ENCODE data around the gene SERGEF. TPM values are rescaled to one million over a fixed set of nuclear protein-coding genes. Genes with fewer than 3 reads are reported as not detected.

SERGEF gene
- total RNA-seq, 2 donors from 2014 or later, result 20.8 to 28.7 TPM

DNA sequence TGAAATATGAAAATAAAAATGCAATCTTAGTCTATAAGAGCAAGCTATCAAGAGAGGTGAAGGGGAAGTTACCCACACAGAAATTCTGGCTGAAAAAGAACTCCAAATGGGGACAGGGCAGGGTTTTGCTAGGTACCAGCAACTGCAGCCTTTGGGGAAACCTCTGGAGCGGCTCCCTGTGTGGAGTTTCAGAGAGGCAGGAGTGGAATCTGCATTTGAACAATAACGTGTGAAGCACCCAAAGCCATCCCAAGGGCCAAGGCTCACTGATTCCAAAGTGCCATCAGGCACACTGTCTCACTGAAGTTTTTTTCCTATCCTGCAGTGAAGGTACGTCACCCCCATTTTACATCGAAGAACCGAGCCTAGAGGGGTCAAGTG lies 190.5 kb downstream of the SERGEF start:
- no peak for ATAC-seq
- no peak for TF ChIP-seq POLR2A (IDR thresholded peaks at IDR 0.05)
- TF ChIP-seq, protein P1, sequence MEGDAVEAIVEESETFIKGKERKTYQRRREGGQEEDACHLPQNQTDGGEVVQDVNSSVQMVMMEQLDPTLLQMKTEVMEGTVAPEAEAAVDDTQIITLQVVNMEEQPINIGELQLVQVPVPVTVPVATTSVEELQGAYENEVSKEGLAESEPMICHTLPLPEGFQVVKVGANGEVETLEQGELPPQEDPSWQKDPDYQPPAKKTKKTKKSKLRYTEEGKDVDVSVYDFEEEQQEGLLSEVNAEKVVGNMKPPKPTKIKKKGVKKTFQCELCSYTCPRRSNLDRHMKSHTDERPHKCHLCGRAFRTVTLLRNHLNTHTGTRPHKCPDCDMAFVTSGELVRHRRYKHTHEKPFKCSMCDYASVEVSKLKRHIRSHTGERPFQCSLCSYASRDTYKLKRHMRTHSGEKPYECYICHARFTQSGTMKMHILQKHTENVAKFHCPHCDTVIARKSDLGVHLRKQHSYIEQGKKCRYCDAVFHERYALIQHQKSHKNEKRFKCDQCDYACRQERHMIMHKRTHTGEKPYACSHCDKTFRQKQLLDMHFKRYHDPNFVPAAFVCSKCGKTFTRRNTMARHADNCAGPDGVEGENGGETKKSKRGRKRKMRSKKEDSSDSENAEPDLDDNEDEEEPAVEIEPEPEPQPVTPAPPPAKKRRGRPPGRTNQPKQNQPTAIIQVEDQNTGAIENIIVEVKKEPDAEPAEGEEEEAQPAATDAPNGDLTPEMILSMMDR (IDR thresholded peaks at IDR 0.05), result no peak
- no peak for DNase-seq
- H3K27ac ChIP-seq, result no peak overlapping the region
- no peaks in the 10 kb centered on the region for H3K36me3 ChIP-seq (replicated peaks in 1 of 2; ENCODE audit: insufficient read depth in 1 of 2, low read depth in 2 of 2)
- no peaks in the 10 kb centered on the region for H3K4me1 ChIP-seq
- H3K9me3 ChIP-seq, result no peaks in the 10 kb centered on the region
- intact Hi-C loops (cut with DNase I), result no loop called here
- H3K27me3 ChIP-seq, result no peaks in the 10 kb centered on the region
- WGBS, 2 donors, result 83 to 90% methylated on average over 5 of the region's 5 CpGs
- H3K4me3 ChIP-seq, result no peak overlapping the region

DNA sequence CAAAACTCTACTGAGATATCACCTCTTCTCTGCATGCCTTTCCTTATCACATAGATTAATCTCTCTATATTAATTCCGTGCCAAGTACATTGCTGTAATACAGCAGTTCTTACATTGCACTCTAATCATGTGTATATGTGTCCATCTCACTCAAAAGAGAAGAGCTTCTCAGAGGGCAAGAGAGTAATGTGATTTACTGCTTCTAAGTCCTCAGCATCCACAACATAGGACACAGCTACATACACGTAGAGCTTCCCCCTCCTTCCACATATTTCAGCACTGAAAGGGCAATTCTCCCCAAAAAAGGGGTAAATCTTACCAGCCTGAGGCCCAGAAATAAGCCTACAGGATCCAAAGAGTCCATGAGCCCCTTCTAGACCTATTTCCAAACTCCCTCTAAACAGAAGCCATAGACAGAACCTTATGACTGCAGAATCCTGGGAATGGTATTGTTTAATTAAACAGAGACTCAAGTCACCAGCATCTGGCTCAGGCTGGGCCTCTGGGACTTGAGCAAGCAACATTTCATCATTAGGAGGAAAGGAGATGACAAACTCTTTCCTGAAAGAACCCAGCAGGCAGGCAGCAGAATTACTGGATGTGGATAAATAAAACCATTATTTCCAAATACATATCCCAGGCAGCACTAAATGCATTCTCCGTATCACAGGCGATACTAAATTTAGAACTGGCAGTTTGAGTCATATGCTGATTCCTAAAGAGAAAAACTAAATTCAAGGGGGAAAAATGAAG lies 191.0 kb downstream of the SERGEF start:
- Histone ChIP-seq H3K36me3 (replicated peaks in 1 of 2; ENCODE audit: insufficient read depth in 1 of 2, low read depth in 2 of 2) (no peaks in the 10 kb centered on the region), H3K4me1 (peaks cover 1% of the 10 kb centered on the region), H3K27me3 (no peaks in the 10 kb centered on the region), H3K9me3 (no peaks in the 10 kb centered on the region), H3K4me3 (no peak overlapping the region), H3K27ac (no peak overlapping the region)
- WGBS, 2 donors, result 66 to 74% methylated on average over 4 of the region's 4 CpGs
- DNase-seq (no peak), ATAC-seq (peak; percentile 38)
- intact Hi-C loops (cut with DNase I), result no loop called here
- TF ChIP-seq POLR2A (IDR thresholded peaks at IDR 0.05), result no peak
- TF ChIP-seq, protein P1 (IDR thresholded peaks at IDR 0.05), result no peak

DNA sequence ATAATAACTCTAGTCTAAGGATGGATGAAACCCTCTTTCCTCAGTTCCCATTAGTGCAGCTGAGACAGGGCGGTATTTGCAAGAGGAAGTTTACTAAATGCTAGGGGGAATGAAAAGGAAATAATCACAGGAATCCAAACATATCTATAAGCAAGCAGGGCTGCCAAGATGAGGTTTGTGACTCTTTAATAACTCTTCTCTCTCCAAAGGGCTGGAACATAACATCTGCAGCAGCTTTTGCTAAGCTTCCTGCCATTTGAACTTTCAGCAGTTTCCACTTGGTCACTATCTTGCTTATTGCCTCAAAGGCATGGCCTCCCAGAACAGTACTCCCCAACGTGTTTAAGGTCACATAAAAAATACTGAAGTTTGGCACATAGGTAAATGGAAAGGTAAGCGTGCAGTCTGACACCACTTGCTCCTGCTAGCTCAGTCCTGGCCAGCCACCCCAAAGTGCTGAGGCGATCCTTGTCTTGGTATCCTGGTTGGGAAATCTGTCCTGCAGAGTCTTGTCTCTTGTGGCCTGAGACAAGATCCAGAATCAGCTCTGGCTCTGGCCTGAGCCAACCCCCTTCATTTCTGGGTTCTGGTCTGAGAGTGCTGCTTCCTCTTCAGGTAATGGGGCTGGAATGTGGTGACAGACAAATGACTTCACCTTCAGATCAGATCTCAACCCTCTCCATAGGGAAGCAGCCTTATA lies 196.5 kb downstream of the SERGEF start:
- no peak for ATAC-seq
- Histone ChIP-seq H3K4me1 (peaks cover 40% of the 10 kb centered on the region), H3K27ac (no peak overlapping the region), H3K9me3 (no peaks in the 10 kb centered on the region), H3K27me3 (no peaks in the 10 kb centered on the region), H3K4me3 (no peak overlapping the region), H3K36me3 (replicated peaks in 1 of 2; ENCODE audit: insufficient read depth in 1 of 2, low read depth in 2 of 2) (no peaks in the 10 kb centered on the region)
- intact Hi-C loops (cut with DNase I), result no loop called here
- 58 to 65% methylated on average over 4 of the region's 4 CpGs for WGBS, 2 donors
- TF ChIP-seq, protein P1 (IDR thresholded peaks at IDR 0.05), result no peak
- no peak for TF ChIP-seq POLR2A (IDR thresholded peaks at IDR 0.05)
- no peak for DNase-seq

DNA sequence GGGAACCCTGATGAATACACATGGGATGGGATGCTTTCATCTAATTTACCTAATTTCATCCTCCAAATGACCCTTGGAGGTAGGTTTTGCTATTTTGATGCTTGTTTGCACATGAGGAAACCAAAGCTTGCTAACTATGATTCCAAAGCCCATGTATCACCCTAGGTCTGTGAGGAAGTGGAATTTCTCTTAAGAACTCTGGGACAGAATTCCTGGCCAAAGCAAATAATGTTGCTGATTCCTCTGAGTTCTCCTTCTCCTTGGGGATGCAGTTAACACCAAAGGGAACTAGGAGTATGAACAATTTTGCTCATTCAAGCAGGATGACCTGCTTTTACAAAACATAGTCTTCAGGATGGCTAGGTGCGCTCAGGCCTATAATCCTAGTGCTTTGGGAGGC lies 198.3 kb downstream of the SERGEF start:
- DNase-seq (no peak), ATAC-seq (no peak)
- intact Hi-C loops (cut with DNase I), result no loop called here
- 94% methylated on average over 1 of the region's 1 CpG for WGBS, 2 donors
- Histone ChIP-seq H3K4me3 (no peak overlapping the region), H3K4me1 (peaks cover 50% of the 10 kb centered on the region), H3K9me3 (no peaks in the 10 kb centered on the region), H3K36me3 (replicated peaks in 1 of 2; ENCODE audit: insufficient read depth in 1 of 2, low read depth in 2 of 2) (no peaks in the 10 kb centered on the region), H3K27me3 (no peaks in the 10 kb centered on the region), H3K27ac (peak overlapping the region in 3 of 4 donors; percentile 48 to 75 (median 66))
- TF ChIP-seq, protein P1 (IDR thresholded peaks at IDR 0.05), result no peak
- TF ChIP-seq POLR2A (IDR thresholded peaks at IDR 0.05), result no peak

Data from body of pancreas (tissue), 4 donors.